Measurements from ENCODE around the gene ECHDC3. TPM values are rescaled to one million over a fixed set of nuclear protein-coding genes. Genes with fewer than 3 reads are reported as not detected.
A peak's percentile ranks its signal among the peaks of the same experiment; 100 is the strongest.

Gene ECHDC3
- total and polyA plus RNA-seq, 10 of the 15 experiments (the other 5 are each of a cell fraction or from before 2014, with no cell fraction given): 0.16 to 10.0 (median 6.0) TPM

- no peaks in the 10 kb centered on the region for H3K27me3 ChIP-seq (replicated peaks in 1 of 2; ENCODE audit: control insufficient read depth in 2 of 2, insufficient read depth in 2 of 2, low read length in 1 of 2)
- H3K9me3 ChIP-seq (replicated peaks; ENCODE audit: control insufficient read depth, insufficient read depth, low read length): no peaks in the 10 kb centered on the region; the same call in 2 of the 3 replicates
- H3K4me2 ChIP-seq (ENCODE audit: control insufficient read depth, insufficient read depth): no peak overlapping the region
- no peaks in the 10 kb centered on the region for H3K79me2 ChIP-seq (ENCODE audit: control insufficient read depth, insufficient read depth, low read length)
- DNase-seq (ENCODE audit: low read depth, low spot score) (peak; percentile 35), ATAC-seq (peak; percentile 83), FAIRE-seq (peak; percentile 95)
- H2AFZ ChIP-seq (ENCODE audit: control insufficient read depth, low read depth, low read length): peak overlapping the region; percentile 21; the same call in 1 of the 2 replicates
- H3K9ac ChIP-seq (ENCODE audit: control insufficient read depth, insufficient read depth, low read length): no peak overlapping the region
- H3K36me3 ChIP-seq (ENCODE audit: control insufficient read depth in 2 of 2, insufficient read depth in 2 of 2, low read length in 1 of 2): no peaks in the 10 kb centered on the region
- in situ Hi-C loops (cut with MboI): no loop called here
- ChIA-PET POLR2A (no interaction called here), CTCF (interaction anchor here (0.6 to 3.8 kb wide), 39 partner anchors 10 to 1292 kb away, joined by 3 to 36 read pairs (median 4); no protein-coding TSS in a partner anchor), SMC1A (ENCODE audit: uncharacterized antibody, unreplicated experiment) (interaction anchor here (0.8 to 2.4 kb wide), 11 partner anchors 9 to 211 kb away, joined by 3 to 12 read pairs (median 5); no protein-coding TSS in a partner anchor), RAD21 (ENCODE audit: unreplicated experiment) (interaction anchor here (0.6 to 1.3 kb wide), 4 partner anchors 8 to 269 kb away, joined by 3 to 9 read pairs (median 3); no protein-coding TSS in a partner anchor)
- no peak overlapping the region for H3K27ac ChIP-seq (ENCODE audit: control insufficient read depth, insufficient read depth)
- no peak overlapping the region for H3K4me3 ChIP-seq
- no peaks in the 10 kb centered on the region for H4K20me1 ChIP-seq (ENCODE audit: control insufficient read depth, insufficient read depth)
- H3K4me1 ChIP-seq (ENCODE audit: control insufficient read depth, insufficient read depth, low read length): no peaks in the 10 kb centered on the region
- WGBS (ENCODE audit: insufficient coverage, insufficient replicate concordance, low lambda C conversion rate, missing lambda C conversion rate): 70% methylated on average over 18 of the region's 18 CpGs
- intact Hi-C loops (cut with micrococcal nuclease; ENCODE audit: unreplicated experiment): loop anchor here (1.0 kb wide), 1 partner anchor 203 kb away; no protein-coding TSS in a partner anchor
- BruUV-seq (replicated peaks): no TSS peak
- TF ChIP-seq CTCF (IDR thresholded peaks at IDR 0.05 in 2 of 3, conservative IDR thresholded peaks at IDR 0.05 in 1 of 3; ENCODE audit: control insufficient read depth in 2 of 3, extremely low read depth in 1 of 3, insufficient read depth in 1 of 3, low read depth in 3 of 3, low read length in 3 of 3) (peak; percentile 49 to 72 (median 60); a peak in 5 of 6 replicates), RCOR1 (conservative IDR thresholded peaks at IDR 0.05; ENCODE audit: low read depth, low read length) (no peak), MAX (IDR thresholded peaks at IDR 0.05; ENCODE audit: low read depth, low read length) (no peak), RAD21 (IDR thresholded peaks at IDR 0.05; ENCODE audit: insufficient read depth, low read depth, low read length) (peak; percentile 51), IRF5 (IDR thresholded peaks at IDR 0.05; ENCODE audit: borderline replicate concordance) (no peak), SUZ12 (IDR thresholded peaks at IDR 0.05; ENCODE audit: unreplicated experiment) (no peak), TCF12 (IDR thresholded peaks at IDR 0.05; ENCODE audit: low read depth, low read length) (no peak), RELA (IDR thresholded peaks at IDR 0.05; ENCODE audit: borderline replicate concordance, partially characterized antibody) (no peak), POLR2A (IDR thresholded peaks at IDR 0.05; ENCODE audit: low read depth, low read length) (no peak), ZNF592 (IDR thresholded peaks at IDR 0.05) (no peak), SMC3 (IDR thresholded peaks at IDR 0.05; ENCODE audit: borderline replicate concordance, low read length) (peak; percentile 51; the same call in 1 of the 2 replicates), RELB (IDR thresholded peaks at IDR 0.05; ENCODE audit: low read depth) (no peak)
These were observed 40.8 kb downstream of the ECHDC3 start for GRCh38 chr10:11782793-11783557.
